Smooth muscle cell (in vitro differentiated cells): ENCODE results near the gene ANAPC5. TPM values are rescaled to one million over a fixed set of nuclear protein-coding genes. Genes with fewer than 3 reads are reported as not detected.

Experiments used
- DNase-seq: peaks from one replicate; lab custom pipeline; 2025; ENCODE audit not compliant: unreplicated experiment; lab: John Stamatoyannopoulos, UW
- H2AFZ ChIP-seq: fragments of 200-600 bp; sonication (generic); 2 replicates; pipeline ENCODE4 v1.6.0; 2016; ENCODE audit warnings: antibody characterized with exemption, low read depth, mild to moderate bottlenecking
- H3F3A ChIP-seq: fragments of 200-600 bp; sonication (generic); 2 replicates; pipeline ENCODE4 v1.6.0; 2017; ENCODE audit warnings: antibody characterized with exemption, low read depth
- H3K27ac ChIP-seq: fragments of 200-600 bp; sonication (generic); 2 replicates; pipeline ENCODE4 v1.5.1; 2016; ENCODE audit warnings: low read depth, mild to moderate bottlenecking
- H3K27me3 ChIP-seq: fragments of 200-600 bp; sonication (generic); 2 replicates; pipeline ENCODE4 v1.6.1; 2016; ENCODE audit warnings: low read depth, mild to moderate bottlenecking
- H3K36me3 ChIP-seq: fragments of 200-600 bp; sonication (generic); 2 replicates; pipeline ENCODE4 v1.5.1; 2016; ENCODE audit warnings: low read depth
- H3K4me1 ChIP-seq: fragments of 200-600 bp; sonication (generic); 2 replicates; pipeline ENCODE4 v1.5.1; 2016; ENCODE audit warnings: low read depth
- H3K4me2 ChIP-seq: fragments of 200-600 bp; sonication (generic); 2 replicates; pipeline ENCODE4 v1.6.0; 2016; ENCODE audit warnings: mild to moderate bottlenecking
- H3K4me3 ChIP-seq: fragments of 200-600 bp; sonication (generic); 2 replicates; pipeline ENCODE4 v1.5.1; 2016; ENCODE audit warnings: mild to moderate bottlenecking
- H3K79me2 ChIP-seq: fragments of 200-600 bp; sonication (generic); 2 replicates; pipeline ENCODE4 v1.6.0; 2016; ENCODE audit warnings: low read depth, mild to moderate bottlenecking
- H3K9ac ChIP-seq: fragments of 200-600 bp; sonication (generic); 2 replicates; pipeline ENCODE4 v1.6.0; 2016; ENCODE audit warnings: low read depth
- H3K9me3 ChIP-seq: fragments of 200-600 bp; sonication (generic); replicated peaks from 2 replicates; pipeline ENCODE4 v1.5.1; 2016; ENCODE audit warnings: low read depth
- H4K20me1 ChIP-seq: fragments of 200-600 bp; sonication (generic); 2 replicates; pipeline ENCODE4 v1.6.0; 2016; ENCODE audit warnings: low read depth
- WGBS: methylation state at CpG from one replicate; pipeline ENCODE4 v1.1.7; 2016; ENCODE audit warnings: low lambda C conversion rate; 5-methylcytosine and 5-hydroxymethylcytosine counted together
- polyA plus RNA-seq: library from polyadenylated mRNA; unstranded; fragments of >200 nt; fragmentation: Nextera tagmentation; extraction: Ambion mirVana; gene quantifications from 2 replicates; pipeline ENCODE4 v1.2.1, GENCODE V29; 2016
- total RNA-seq: library from RNA; depleted of rRNA; stranded (reverse); fragments of >200 nt; gene quantifications from 2 replicates; pipeline ENCODE4 v1.2.3, GENCODE V29; 2014
- TF ChIP-seq, protein P1 (sequence below): fragments of 200-600 bp; sonication (generic); IDR thresholded peaks from 2 replicates; pipeline ENCODE4 v1.5.1; 2017; ENCODE audit warnings: borderline replicate concordance, mild to moderate bottlenecking, antibody characterized with exemption; ENCODE audit not compliant: insufficient read depth, poor library complexity, severe bottlenecking

Gene ANAPC5
- total and polyA plus RNA-seq, 2 experiments from 2014 or later, result 109 to 121 TPM

DNA sequence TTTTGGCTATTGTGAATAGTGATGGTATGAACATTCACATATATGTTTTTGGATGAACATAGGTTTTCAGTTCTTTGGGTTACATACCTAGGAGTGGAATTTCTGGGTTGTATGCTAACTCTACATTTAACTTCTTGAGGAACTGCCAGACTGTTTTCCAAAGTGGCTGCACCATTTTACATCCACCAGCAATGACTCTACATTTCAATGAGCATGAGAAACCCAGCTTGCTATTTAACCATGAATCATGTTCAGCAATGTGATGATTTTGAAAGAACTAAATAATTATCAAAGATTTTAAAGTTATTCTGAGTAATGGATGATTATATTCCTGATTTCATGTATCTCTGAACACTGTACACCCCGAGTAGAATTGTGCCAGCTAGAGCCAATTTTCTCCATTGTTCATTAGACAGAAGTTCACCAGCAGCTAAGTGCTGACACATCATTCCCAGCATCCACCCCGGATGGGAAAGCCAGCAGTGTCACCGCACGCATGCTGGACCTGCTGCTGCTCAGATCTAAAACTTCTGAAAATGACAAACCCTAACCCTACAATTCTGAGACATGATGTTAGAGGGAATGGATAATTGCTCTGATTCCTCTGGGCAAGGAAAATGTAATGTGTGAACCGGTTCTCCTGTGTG lies 13.3 kb upstream of the ANAPC5 start:
- H2AFZ ChIP-seq, result no peak overlapping the region
- no peaks in the 10 kb centered on the region for H4K20me1 ChIP-seq
- no peaks in the 10 kb centered on the region for H3K79me2 ChIP-seq
- H3K27me3 ChIP-seq, result peaks cover 4% of the 10 kb centered on the region
- H3K27ac ChIP-seq, result no peak overlapping the region
- H3F3A ChIP-seq, result no peaks in the 10 kb centered on the region
- no peaks in the 10 kb centered on the region for H3K36me3 ChIP-seq
- no peak for DNase-seq
- WGBS, result 72% methylated on average over 5 of the region's 5 CpGs
- no peak overlapping the region for H3K4me2 ChIP-seq
- TF ChIP-seq, protein P1, sequence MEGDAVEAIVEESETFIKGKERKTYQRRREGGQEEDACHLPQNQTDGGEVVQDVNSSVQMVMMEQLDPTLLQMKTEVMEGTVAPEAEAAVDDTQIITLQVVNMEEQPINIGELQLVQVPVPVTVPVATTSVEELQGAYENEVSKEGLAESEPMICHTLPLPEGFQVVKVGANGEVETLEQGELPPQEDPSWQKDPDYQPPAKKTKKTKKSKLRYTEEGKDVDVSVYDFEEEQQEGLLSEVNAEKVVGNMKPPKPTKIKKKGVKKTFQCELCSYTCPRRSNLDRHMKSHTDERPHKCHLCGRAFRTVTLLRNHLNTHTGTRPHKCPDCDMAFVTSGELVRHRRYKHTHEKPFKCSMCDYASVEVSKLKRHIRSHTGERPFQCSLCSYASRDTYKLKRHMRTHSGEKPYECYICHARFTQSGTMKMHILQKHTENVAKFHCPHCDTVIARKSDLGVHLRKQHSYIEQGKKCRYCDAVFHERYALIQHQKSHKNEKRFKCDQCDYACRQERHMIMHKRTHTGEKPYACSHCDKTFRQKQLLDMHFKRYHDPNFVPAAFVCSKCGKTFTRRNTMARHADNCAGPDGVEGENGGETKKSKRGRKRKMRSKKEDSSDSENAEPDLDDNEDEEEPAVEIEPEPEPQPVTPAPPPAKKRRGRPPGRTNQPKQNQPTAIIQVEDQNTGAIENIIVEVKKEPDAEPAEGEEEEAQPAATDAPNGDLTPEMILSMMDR, result no peak
- no peak overlapping the region for H3K9ac ChIP-seq
- H3K4me1 ChIP-seq, result no peaks in the 10 kb centered on the region
- no peak overlapping the region for H3K4me3 ChIP-seq
- no peaks in the 10 kb centered on the region for H3K9me3 ChIP-seq

DNA sequence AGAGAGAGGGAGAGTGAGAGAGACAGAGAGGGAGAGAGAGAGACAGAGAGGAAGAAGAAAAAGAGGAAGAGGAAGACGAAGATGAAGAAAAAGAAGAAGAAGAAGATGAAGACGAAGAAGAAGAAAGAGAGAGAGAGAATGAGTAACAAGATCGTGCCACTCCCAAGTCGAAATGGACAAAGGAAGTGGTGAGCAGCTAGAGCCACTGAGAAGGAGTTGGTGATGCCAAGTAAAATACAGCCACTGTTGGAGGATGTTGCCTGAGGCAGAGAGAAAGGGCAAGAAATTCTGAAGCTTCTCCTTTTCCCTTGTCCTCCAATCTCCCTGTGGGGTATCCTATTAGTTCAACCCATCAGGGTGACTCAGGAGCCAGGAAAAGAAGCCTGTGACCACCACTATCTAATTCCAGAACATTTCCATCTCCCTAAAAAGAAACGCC lies 12.5 kb upstream of the ANAPC5 start:
- Histone ChIP-seq H3K4me3 (no peak overlapping the region), H2AFZ (no peak overlapping the region), H3K27me3 (peaks cover 4% of the 10 kb centered on the region), H3K27ac (no peak overlapping the region), H3K36me3 (no peaks in the 10 kb centered on the region), H3K4me1 (no peaks in the 10 kb centered on the region), H3K9ac (no peak overlapping the region), H3F3A (no peaks in the 10 kb centered on the region), H3K79me2 (no peaks in the 10 kb centered on the region), H3K4me2 (no peak overlapping the region), H4K20me1 (no peaks in the 10 kb centered on the region), H3K9me3 (no peaks in the 10 kb centered on the region)
- TF ChIP-seq, protein P1, result no peak
- no peak for DNase-seq
- 77% methylated on average over 5 of the region's 5 CpGs for WGBS

DNA sequence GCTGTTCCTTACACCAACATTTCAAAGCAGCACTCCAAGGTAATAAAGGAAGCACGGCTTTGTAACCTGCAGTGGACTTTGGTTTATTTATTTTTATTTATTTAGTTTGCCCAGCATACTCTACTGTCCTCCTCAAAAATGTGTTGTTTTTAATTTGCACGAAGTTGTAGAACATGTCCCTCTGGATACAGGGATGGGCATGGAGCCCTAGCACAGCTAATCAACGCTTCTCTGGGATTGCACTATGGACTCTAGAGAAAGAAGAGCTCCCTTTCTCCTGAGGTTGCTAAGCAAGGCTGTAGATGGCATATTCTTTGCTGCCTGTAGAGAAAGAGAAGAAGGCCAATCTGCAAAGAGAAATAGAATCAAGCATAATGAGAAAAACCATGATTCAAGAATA lies 5.9 kb upstream of the ANAPC5 start:
- H3K4me2 ChIP-seq, result no peak overlapping the region
- no peak overlapping the region for H3K9ac ChIP-seq
- no peak overlapping the region for H3K4me3 ChIP-seq
- H3K36me3 ChIP-seq, result no peaks in the 10 kb centered on the region
- no peak for DNase-seq
- no peaks in the 10 kb centered on the region for H3F3A ChIP-seq
- TF ChIP-seq, protein P1, result no peak
- H3K27ac ChIP-seq, result no peak overlapping the region
- no peak overlapping the region for H2AFZ ChIP-seq
- 91% methylated on average over 3 of the region's 3 CpGs for WGBS
- H3K9me3 ChIP-seq, result no peaks in the 10 kb centered on the region
- H3K27me3 ChIP-seq, result no peaks in the 10 kb centered on the region
- H3K4me1 ChIP-seq, result peaks cover 2% of the 10 kb centered on the region
- no peaks in the 10 kb centered on the region for H3K79me2 ChIP-seq
- no peaks in the 10 kb centered on the region for H4K20me1 ChIP-seq

- no peaks in the 10 kb centered on the region for H3F3A ChIP-seq
- H4K20me1 ChIP-seq, result no peaks in the 10 kb centered on the region
- H3K27me3 ChIP-seq, result no peaks in the 10 kb centered on the region
- H3K36me3 ChIP-seq, result no peaks in the 10 kb centered on the region
- DNase-seq, result no peak
- H3K79me2 ChIP-seq, result no peaks in the 10 kb centered on the region
- peaks cover 5% of the 10 kb centered on the region for H3K4me1 ChIP-seq
- H3K4me3 ChIP-seq, result no peak overlapping the region
- H3K9ac ChIP-seq, result no peak overlapping the region
- H3K4me2 ChIP-seq, result no peak overlapping the region
- TF ChIP-seq, protein P1, result no peak
- WGBS, result 78% methylated on average over 4 of the region's 4 CpGs
- H2AFZ ChIP-seq, result no peak overlapping the region
- H3K27ac ChIP-seq, result no peak overlapping the region
- no peaks in the 10 kb centered on the region for H3K9me3 ChIP-seq
These were observed 5.1 kb upstream of the ANAPC5 start for GRCh38 chr12:121357331-121357730.
